HG03439 (cell line): ENCODE measurements around the gene NFU1.
"Not testable (repeated sequence)": the region's sequence is repeated elsewhere in the genome, so short reads cannot be mapped to it uniquely, and the experiment has no call there.

ENCODE experiments used
- ATAC-seq: cut with Tn5 transposase; IDR thresholded peaks from one replicate; pipeline ENCODE4 v1.9.1; 2021; ENCODE audit warnings: mild to moderate bottlenecking, moderate library complexity; ENCODE audit not compliant: unreplicated experiment

Gene NFU1

DNA sequence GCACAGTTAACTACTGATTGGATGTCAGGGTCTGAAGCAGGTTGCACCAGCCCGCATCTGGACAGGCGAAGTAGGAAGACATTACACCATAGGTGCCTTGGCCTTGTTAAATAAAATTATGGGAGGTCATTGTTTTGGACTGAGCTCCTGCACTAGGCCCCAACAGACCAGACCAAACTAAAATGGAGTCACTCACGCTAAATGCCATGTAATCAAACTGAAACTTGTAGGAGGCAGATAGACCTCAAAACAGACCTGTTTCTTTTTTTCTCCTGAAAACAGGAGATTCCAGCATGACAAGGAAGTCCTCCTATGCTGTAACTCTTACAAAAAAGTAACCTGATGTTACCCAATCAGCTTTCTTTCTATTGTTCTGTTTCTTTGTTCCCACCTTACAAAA, 15.5 kb upstream of the NFU1 start:
- ATAC-seq, result no peak

DNA sequence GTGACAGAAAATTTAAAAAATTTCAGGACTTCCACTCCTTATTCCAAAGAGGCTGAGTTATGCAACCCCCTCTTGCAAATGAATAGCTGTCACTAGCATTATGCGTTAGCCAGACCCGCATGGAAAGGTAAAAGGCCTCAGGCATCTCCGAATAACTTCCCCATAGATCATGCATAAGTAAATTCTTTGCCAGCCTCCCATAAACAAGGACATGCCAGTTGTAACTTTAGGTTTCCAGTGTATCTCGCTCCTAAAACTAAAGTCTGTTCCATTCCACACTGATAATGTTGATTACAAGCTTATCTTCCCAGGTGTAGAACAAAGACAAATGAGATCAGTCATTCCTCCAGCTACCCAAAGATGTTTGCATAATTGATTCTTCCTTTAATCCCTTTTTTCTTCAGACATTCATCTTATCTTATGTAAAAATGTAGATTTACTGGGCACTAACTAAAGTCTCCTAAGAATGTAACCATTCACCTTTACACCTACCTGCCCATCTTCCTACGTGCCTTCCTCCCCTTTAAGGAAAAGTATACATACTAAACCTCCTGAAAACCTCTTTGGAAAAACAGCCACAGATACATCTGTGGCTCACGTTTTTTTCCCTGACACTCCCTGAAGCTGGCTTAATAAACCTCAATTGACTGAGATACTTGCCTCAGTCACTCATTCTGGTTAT, 13.6 kb upstream of the NFU1 start:
- no peak for ATAC-seq

DNA sequence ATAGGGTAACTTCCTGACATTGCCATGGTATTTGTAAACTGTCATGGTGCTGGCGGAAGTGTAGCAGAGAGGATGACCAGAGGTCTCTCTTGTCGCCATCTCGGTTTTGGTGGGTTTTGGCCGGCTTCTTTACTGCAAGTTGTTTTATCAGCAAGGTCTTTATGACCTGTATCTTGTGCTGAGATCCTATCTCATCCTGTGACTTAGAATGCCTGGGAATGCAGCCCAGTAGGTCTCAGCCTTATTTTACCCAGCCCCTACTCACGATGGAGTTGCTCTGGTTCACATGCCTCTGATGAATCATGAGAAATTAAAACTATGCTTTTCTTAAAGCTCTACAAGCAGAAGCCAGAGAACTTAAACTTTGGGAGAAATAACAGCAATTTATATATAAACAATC, 12.7 kb upstream of the NFU1 start:
- ATAC-seq, result no peak

DNA sequence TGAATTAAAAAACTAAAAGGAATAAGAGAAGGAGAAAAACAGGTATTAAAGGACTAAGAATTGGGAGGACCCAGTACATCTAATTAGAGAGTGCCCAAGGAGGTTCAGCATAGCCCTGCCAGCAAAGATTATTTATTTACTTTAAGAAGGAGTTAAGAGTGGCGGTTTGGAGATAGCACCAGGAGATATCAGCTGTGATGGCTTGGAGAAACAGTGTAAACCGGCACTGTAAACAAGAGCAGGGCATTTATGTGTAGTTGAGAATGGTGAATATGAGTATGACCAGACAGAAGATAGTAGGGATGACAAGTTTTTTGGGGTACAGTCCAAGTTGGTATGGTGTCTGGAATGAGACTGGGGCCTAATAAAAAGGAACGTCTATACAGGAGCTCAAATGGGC, 6.4 kb upstream of the NFU1 start:
- ATAC-seq, result not testable (repeated sequence)

DNA sequence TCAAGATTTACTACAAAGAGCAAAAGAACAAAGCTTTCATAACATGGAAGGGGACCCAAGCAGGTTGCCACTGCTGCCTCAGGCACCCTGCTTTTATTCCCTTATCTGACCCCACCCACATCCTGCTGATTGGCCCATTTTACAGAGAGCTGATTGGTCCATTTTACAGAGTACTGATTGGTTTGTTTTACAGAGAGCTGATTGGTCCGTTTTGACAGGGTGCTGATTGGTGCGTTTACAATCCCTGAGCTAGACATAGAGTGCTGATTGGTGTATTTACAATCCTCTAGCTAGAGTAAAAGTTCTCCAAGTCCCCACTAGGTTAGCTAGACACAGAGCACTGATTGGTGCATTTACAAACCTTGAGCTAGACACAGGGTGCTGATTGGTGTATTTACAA, 2.3 kb upstream of the NFU1 start:
- ATAC-seq, result not testable (repeated sequence)

DNA sequence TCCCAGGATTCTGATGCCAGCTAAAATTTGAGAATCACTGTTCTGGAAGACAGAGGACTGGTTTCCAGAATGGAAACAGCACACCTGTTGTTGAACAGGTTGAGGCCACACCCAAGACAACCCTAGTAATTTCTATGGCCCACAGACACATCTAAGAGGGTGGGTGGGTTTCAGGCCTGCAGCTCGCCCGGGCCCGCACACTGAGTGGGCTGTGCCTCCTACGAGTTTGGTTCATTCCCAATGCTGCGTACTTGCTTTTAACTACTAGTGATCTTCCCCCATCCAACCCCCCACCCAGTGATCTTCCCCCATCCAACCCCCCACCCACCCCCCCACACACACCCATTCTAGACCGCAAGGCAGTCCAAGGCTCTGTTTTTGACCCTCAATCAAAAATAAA, 1.3 kb upstream of the NFU1 start:
- no peak for ATAC-seq

DNA sequence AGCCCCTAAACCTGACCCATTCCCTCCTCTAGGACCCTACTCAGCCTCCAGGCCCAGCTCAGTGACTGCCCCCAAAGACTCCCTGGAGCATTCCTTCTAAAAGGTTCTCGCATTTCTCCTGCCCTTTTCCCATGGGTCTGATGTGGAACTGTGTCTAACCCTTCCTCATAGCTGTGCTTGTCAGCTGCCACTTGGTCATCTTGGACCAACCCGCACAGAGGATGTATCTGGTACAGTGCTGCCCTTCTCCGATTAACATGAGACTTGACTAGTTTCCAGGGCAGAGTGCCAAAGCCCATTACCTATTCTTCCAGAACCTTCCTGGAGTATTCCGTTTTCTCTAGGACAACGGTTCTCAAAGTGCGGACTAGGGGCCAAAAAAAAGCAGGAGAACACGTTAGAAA, 518 bp upstream of the NFU1 start:
- no peak for ATAC-seq

DNA sequence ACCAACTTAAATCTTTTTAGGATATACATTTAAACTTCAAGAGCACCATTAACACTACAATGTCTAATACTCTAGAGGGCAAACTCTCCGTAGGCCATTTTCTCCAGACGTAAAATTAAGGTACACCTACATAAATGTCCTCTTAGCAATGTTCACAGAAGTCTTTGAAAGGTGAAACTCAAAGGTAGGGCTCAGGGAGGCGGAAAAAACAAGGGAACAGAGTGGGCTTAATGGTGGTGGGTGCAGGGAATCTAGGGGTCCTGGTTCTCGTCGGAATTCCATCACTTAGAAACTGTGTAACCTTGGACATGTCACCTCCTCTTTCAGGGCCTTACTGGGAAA, 668 bp downstream of the NFU1 start:
- no peak for ATAC-seq

DNA sequence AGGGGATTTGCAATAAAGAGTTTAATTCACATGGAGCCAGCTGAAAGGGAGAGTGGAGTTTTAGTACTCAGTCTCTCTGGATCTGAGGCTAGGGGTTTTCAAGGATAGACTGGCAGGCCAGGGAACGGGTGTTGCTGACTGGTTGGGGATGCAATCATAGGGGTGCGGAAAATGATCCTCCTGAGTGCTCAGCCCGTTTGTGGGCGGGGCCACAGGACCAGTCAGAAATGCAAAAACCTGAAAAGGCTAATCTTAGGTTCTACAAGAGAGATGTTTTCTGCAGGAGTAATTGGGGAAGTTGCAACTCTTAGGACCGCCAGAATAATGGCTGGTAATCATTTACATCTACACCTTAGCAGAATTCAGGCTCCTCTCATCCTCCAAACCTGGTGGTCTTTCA, 2.5 kb downstream of the NFU1 start:
- no peak for ATAC-seq

DNA sequence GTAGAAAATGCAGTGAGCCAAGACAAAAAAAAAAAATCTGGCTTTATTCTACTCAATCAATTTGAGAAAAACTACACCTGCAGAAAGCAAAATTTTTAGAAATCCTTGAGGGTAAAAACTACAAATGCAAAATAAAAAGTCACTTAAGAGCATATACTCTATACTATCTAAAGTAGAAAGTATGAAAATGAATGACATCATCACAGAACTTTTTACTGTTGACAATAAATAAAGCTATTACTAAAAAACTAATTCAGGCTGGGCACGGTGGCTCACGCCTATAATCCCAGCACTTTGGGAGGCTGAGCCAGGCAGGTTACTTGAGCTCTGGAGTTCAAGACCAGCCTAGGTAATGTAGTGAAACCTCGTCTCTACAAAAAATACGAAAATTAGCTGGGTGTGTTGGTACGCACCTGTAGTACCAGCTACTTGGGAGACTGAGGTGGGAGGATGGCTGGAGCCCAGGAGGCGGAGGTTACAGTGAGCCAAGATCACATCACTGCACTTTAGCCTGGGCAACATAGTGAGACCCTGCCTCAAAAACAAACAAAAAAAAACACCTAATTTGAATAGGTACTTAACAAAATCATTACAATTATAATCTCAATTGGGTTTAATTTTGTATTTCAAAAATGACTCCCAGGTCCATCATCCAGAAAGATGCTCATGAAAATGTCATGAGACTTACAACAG, 7.6 kb downstream of the NFU1 start:
- ATAC-seq, result no peak

DNA sequence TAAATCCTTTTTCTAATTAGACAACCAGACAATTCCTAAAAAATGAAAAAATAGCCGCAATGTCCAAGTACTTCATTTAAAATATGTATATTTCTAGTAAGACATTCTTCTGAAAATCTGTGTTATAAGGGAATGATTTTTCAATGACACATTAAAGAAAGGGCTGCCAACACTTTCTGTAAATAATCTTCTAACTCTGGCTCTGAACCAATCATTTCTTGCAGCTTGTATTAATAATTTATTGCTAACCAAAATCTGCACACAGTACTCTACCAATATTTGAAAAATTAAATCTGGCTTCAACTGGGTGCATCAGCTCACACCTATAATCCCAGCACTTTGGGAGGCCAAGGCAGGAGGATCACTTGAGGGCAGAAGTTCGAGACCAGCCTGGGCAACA, 8.3 kb downstream of the NFU1 start:
- no peak for ATAC-seq

DNA sequence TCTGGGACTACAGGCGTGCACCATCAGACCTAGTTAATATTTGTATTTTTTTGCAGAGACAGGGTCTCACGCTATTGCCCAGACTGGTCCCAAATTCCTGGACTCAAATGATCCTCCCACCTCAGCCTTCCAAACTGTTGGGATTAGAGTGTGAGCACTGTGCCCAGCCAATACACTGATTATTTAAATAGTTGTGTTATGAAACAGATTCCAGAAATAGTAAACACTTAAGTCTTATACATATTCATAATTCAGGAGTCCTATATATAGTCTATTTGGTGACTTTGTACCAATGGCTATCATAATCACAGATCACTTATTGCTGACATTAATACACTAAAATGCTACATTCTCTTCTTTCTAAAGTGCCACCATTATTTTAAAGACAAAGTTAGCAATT, 12.8 kb downstream of the NFU1 start:
- no peak for ATAC-seq

DNA sequence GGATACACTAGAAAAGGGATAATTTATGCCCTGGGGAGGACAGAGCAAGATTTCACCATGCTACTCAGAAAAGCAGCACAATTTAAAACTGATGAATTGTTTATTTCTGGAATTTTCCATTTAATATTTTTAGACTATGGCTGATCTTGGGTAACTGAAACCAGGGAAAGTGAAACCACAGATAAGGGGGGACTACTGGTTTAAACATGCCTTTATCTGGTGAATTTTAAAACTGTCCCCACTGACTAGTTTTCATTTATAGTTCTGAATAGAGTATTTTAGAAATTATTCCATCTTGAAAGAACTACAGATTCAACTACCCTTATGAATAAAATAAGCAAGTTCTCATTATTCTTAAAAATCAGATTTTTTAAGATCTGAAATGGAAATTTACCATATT, 15.0 kb downstream of the NFU1 start:
- no peak for ATAC-seq

DNA sequence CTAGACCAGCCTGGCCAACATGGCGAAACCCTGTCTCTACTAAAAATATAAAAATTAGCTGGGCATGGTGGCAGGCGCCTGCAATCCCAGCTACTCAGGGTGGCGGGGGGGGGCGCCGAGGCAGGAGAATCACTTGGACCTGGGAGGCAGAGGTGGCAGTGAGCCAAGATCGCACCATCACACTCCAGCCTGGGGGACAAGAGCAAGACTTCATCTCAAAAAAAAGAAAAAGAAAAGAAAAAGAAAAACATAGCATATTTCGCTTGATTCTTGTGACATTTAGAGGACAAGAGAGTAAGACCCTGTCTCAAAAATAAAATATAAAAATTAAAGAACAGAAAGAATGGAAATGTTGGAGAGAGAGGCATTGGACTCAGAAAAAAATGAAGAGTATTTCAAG, 18.1 kb downstream of the NFU1 start:
- ATAC-seq, result not testable (repeated sequence)

DNA sequence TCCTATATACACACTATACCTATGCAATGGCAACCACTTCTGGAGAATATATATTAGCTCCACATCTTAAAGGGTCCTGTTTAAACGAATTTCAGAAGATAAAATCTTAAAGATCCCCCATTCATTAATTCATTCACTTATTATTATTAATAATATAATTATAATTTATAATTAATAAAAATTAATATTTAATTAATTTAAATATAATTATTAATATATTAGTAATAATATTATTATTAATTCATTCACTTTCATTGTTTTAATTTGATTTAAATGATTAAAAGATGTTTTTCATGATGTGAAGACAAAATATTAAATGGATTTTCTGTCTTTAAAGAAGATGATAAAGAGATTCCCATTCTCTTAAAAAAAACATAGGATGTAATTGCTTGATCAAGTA, 21.1 kb downstream of the NFU1 start:
- no peak for ATAC-seq

DNA sequence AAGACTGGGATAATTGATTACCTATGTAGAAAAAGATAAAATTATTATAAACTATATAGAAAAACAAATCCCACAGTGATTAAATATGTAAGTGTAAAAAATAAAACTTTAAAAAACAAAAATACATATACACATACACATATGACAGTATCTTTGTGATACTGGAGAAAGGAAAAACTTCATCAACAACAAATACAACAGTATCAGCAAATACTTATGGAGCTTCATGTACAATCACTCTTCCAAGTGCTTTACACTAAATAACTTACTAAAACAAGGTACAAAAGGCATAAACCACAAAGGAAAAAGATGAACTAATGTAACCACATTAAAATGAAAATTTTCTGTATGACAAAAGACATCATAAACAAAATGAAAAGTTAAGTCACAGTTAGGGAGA, 26.1 kb downstream of the NFU1 start:
- no peak for ATAC-seq

DNA sequence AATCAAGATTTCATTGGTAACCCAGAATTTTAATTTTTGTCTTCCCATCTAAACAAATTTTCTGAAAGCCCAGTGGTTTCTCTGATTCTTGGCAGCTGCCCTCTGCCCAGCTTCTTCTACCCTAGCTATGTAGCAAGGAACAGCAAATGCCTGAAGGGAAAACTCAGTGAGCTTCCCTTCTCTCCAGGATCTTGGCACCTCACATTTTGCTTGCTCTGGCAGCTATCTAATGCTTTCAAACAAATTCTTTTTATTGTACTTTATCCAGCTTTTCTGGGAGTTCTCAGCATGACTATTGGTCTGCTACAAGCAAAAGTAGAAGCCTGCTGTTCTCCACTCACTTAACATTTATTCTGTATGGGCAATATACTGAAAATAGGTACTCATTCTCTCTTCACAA, 31.9 kb downstream of the NFU1 start:
- no peak for ATAC-seq

DNA sequence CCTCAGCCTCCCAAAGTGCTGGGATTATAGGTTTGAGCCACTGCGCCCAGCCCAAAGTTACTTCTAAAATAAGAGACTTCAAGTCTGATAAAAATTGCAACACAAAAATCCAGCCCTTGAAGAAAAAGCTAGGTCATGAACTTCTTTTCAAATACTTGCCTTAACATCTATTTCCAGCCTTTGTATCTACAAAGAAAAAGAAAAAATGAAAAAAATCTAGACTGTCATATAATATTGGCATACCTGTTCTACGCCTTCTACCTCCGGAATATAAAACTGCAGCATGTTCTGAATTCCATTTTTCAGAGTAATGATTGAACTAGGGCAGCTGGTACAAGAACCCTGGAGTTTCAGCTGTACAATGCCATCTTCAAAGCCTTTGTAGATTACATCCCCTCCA, 37.1 kb downstream of the NFU1 start:
- no peak for ATAC-seq

DNA sequence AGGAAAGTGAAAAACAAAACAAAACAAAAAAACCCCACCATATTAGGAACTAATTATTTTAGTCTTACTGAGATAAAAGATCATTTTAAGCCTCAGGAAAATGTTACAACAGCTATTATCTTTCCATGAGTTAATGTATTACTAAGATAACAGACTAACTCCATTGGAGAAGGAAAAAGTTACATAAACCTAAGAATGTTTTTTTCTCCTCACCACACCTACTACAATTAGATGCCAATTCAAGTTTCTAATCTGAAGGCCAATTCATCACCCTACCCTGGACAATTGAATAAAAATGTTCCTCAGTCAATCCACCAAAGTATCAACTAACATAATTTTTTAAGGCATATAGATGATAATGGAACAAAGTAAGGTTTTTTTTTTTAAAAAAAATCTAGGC, 40.0 kb downstream of the NFU1 start:
- ATAC-seq, result no peak

DNA sequence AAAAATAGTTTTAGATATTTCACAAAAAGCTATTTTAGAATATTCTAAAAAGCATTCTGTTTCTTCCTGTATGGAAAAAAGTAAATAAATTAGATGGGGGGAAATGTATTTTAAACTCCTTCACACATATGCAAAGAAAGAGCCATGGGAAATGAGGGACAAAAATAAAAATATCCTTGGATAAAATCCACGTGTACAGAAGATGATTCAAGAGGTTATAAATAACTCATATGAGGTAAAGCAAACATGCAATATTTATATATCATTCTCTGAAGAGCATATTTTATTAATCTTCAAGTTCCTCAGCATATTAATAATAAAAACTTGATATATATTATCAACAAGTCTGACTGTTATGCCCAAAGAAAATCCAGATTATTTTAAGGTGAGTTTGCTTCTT, 41.4 kb downstream of the NFU1 start:
- no peak for ATAC-seq

DNA sequence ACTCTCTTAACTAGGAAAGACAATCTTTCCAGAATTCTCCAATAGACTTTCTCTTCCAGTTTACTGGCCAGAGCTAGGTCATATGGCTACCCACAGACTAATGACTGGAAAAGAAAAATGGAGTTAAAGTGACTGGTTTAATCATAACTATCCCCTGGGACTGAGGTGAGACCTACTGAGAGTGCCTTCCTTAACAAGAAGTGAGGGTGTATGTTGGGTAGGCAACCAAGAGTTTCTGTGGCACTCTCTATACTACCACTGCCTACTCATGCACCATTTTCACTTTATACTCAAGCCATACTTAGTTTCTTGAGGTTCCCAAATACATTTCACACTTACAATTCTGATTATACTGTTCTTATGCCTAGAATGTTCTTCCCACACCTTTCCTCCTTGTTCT, 43.3 kb downstream of the NFU1 start:
- ATAC-seq, result no peak

DNA sequence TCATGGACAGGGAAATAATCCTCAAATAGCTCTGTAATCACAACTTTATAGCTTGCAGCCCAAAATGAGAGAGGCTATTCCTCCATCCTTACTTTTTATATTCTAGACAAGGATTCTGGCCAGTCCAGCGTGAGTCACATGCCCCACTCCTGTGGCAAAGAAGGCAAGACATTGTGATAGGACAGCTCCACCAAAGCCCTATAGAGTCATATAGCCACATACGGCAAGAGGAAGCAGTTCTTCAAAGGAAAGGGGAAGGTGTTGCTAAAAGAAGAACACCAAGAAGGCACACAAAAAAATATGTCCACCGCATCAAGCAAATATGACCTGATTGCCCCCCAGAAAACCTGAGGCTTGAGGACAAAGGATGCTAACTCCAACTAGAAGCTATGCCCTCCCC, 46.8 kb downstream of the NFU1 start:
- no peak for ATAC-seq

DNA sequence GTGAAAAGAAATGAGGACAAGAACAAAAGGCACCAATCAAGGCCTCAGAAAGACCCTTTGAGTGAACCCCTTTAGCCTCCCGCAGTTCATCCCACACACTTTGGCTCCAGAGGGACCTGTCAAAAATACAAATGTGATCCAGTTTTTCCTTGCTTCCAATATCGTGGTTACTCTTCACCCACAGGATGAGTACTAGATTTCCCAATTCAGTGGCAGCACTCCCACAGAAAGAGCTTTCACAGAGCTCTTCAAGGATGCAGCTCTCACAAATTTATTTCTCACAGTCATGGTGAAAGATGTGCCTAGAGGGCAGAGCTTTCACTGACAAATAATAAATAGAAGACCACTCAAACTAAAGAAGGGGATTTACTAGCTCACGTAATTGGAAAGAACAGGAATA, 47.2 kb downstream of the NFU1 start:
- no peak for ATAC-seq
